Germinal center (tissue), 1 donor: Measurements from ENCODE around the gene LAIR1.
"Not testable (repeated sequence)": the region's sequence is repeated elsewhere in the genome, so short reads cannot be mapped to it uniquely, and the experiment has no call there.

Experiments used
- DNase-seq: peaks from one replicate; pipeline ENCODE4 v3.0.0; 2012; ENCODE audit warnings: mixed read lengths, low spot score

Gene LAIR1

GRCh38 chr19:54376610-54377285 lies 12.0 kb upstream of the LAIR1 start:
- no peak for DNase-seq

GRCh38 chr19:54375181-54375938 lies 10.6 kb upstream of the LAIR1 start:
- not testable (repeated sequence) for DNase-seq

GRCh38 chr19:54373781-54374631 lies 9.3 kb upstream of the LAIR1 start:
- no peak for DNase-seq

- not testable (repeated sequence) for DNase-seq
These were observed 6.7 kb upstream of the LAIR1 start for GRCh38 chr19:54371453-54371852.

- not testable (repeated sequence) for DNase-seq
These were observed 5.7 kb upstream of the LAIR1 start for GRCh38 chr19:54370434-54370796.

GRCh38 chr19:54369688-54370433 lies 5.1 kb upstream of the LAIR1 start:
- not testable (repeated sequence) for DNase-seq

- DNase-seq = no peak
These were observed 4.5 kb upstream of the LAIR1 start for GRCh38 chr19:54369082-54369687.

- DNase-seq = no peak
These were observed 2.1 kb upstream of the LAIR1 start for GRCh38 chr19:54366811-54367210.

- not testable (repeated sequence) for DNase-seq
These were observed 1.1 kb upstream of the LAIR1 start for GRCh38 chr19:54365798-54366197.

GRCh38 chr19:54361680-54362422 lies 2.9 kb downstream of the LAIR1 start:
- not testable (repeated sequence) for DNase-seq

- not testable (repeated sequence) for DNase-seq
These were observed 5.4 kb downstream of the LAIR1 start for GRCh38 chr19:54359149-54359820.

- DNase-seq = no peak
These were observed 7.3 kb downstream of the LAIR1 start for GRCh38 chr19:54357381-54357780.

- DNase-seq = no peak
These were observed 8.2 kb downstream of the LAIR1 start for GRCh38 chr19:54356444-54357056.

- DNase-seq = no peak
These were observed 9.1 kb downstream of the LAIR1 start for GRCh38 chr19:54355675-54356074.

- DNase-seq = no peak
These were observed 10.0 kb downstream of the LAIR1 start for GRCh38 chr19:54354761-54355160.

- DNase-seq = no peak
These were observed 12.2 kb downstream of the LAIR1 start for GRCh38 chr19:54352546-54352945.

GRCh38 chr19:54352041-54352440 lies 12.7 kb downstream of the LAIR1 start:
- DNase-seq = no peak

- no peak for DNase-seq
These were observed 13.3 kb downstream of the LAIR1 start for GRCh38 chr19:54351474-54351873.

- peak; percentile 73 for DNase-seq
These were observed 18.8 kb downstream of the LAIR1 start for GRCh38 chr19:54345938-54346386.

- no peak for DNase-seq
These were observed 20.9 kb downstream of the LAIR1 start for GRCh38 chr19:54343868-54344267.
